Measurements from ENCODE around the gene HSPG2.
A peak's percentile ranks its signal among the peaks of the same experiment; 100 is the strongest.

The HSPG2 gene

GRCh38 chr1:21824926-21825325, 112.2 kb downstream of the HSPG2 start:
- TF ChIP-seq CTCF (IDR thresholded peaks at IDR 0.05; ENCODE audit: poor library complexity, severe bottlenecking), result no peak
- ATAC-seq (ENCODE audit: low read depth), result no peak
- Histone ChIP-seq H3K4me3 (ENCODE audit: severe bottlenecking) (no peak overlapping the region), H3K9me3 (ENCODE audit: severe bottlenecking) (peaks cover 2% of the 10 kb centered on the region), H3K27me3 (ENCODE audit: insufficient read depth, poor library complexity, severe bottlenecking) (no peaks in the 10 kb centered on the region), H3K4me1 (ENCODE audit: insufficient read depth, poor library complexity, severe bottlenecking) (no peaks in the 10 kb centered on the region), H3K36me3 (ENCODE audit: low read depth) (peaks cover 30% of the 10 kb centered on the region), H3K27ac (ENCODE audit: poor library complexity, severe bottlenecking) (no peak overlapping the region)
- DNase-seq (ENCODE audit: low spot score), result no peak

- TF ChIP-seq CTCF (IDR thresholded peaks at IDR 0.05; ENCODE audit: poor library complexity, severe bottlenecking), result no peak
- DNase-seq (ENCODE audit: low spot score) (no peak), ATAC-seq (ENCODE audit: low read depth) (no peak)
- no peak overlapping the region for H3K4me3 ChIP-seq (ENCODE audit: severe bottlenecking)
- H3K4me1 ChIP-seq (ENCODE audit: insufficient read depth, poor library complexity, severe bottlenecking), result no peaks in the 10 kb centered on the region
- H3K36me3 ChIP-seq (ENCODE audit: low read depth), result peaks cover 23% of the 10 kb centered on the region
- peaks cover 2% of the 10 kb centered on the region for H3K9me3 ChIP-seq (ENCODE audit: severe bottlenecking)
- no peaks in the 10 kb centered on the region for H3K27me3 ChIP-seq (ENCODE audit: insufficient read depth, poor library complexity, severe bottlenecking)
- no peak overlapping the region for H3K27ac ChIP-seq (ENCODE audit: poor library complexity, severe bottlenecking)
Observed at GRCh38 chr1:21823980-21824702, 113.0 kb downstream of the HSPG2 start.

- Histone ChIP-seq H3K36me3 (ENCODE audit: low read depth) (peaks cover 17% of the 10 kb centered on the region), H3K27ac (ENCODE audit: poor library complexity, severe bottlenecking) (no peak overlapping the region), H3K4me1 (ENCODE audit: insufficient read depth, poor library complexity, severe bottlenecking) (no peaks in the 10 kb centered on the region), H3K9me3 (ENCODE audit: severe bottlenecking) (peaks cover 2% of the 10 kb centered on the region), H3K4me3 (ENCODE audit: severe bottlenecking) (no peak overlapping the region), H3K27me3 (ENCODE audit: insufficient read depth, poor library complexity, severe bottlenecking) (no peaks in the 10 kb centered on the region)
- no peak for TF ChIP-seq CTCF (IDR thresholded peaks at IDR 0.05; ENCODE audit: poor library complexity, severe bottlenecking)
- no peak for DNase-seq (ENCODE audit: low spot score)
- no peak for ATAC-seq (ENCODE audit: low read depth)
Observed at GRCh38 chr1:21823206-21823979, 113.7 kb downstream of the HSPG2 start.

- no peak for TF ChIP-seq CTCF (IDR thresholded peaks at IDR 0.05; ENCODE audit: poor library complexity, severe bottlenecking)
- peaks cover 2% of the 10 kb centered on the region for H3K9me3 ChIP-seq (ENCODE audit: severe bottlenecking)
- H3K36me3 ChIP-seq (ENCODE audit: low read depth), result peaks cover 9% of the 10 kb centered on the region; the same call in 1 of the 2 replicates
- no peaks in the 10 kb centered on the region for H3K27me3 ChIP-seq (ENCODE audit: insufficient read depth, poor library complexity, severe bottlenecking)
- no peak overlapping the region for H3K4me3 ChIP-seq (ENCODE audit: severe bottlenecking)
- DNase-seq (ENCODE audit: low spot score), result no peak
- no peak overlapping the region for H3K27ac ChIP-seq (ENCODE audit: poor library complexity, severe bottlenecking)
- ATAC-seq (ENCODE audit: low read depth), result peak; percentile 33; the same call in 1 of the 3 replicates
- no peaks in the 10 kb centered on the region for H3K4me1 ChIP-seq (ENCODE audit: insufficient read depth, poor library complexity, severe bottlenecking)
Observed at GRCh38 chr1:21822349-21822748, 114.8 kb downstream of the HSPG2 start.
